NCI-H774 (cell line): ENCODE results near the gene CLCF1.
"Not testable (repeated sequence)": the region's sequence is repeated elsewhere in the genome, so short reads cannot be mapped to it uniquely, and the experiment has no call there.

Experiments used
- DNase-seq: peaks from one replicate; lab custom pipeline; 2025; lab: John Stamatoyannopoulos, UW

The CLCF1 gene

GRCh38 chr11:67322049-67322448 lies 51.3 kb downstream of the CLCF1 start:
- DNase-seq, result no peak

- no peak for DNase-seq
These were observed 52.0 kb downstream of the CLCF1 start for GRCh38 chr11:67321313-67321871.

- no peak for DNase-seq
These were observed 52.7 kb downstream of the CLCF1 start for GRCh38 chr11:67320691-67321090.

GRCh38 chr11:67320011-67320410 lies 53.4 kb downstream of the CLCF1 start:
- DNase-seq, result no peak

- not testable (repeated sequence) for DNase-seq
These were observed 54.5 kb downstream of the CLCF1 start for GRCh38 chr11:67318876-67319275.

- peak; percentile 30 for DNase-seq
These were observed 55.4 kb downstream of the CLCF1 start for GRCh38 chr11:67317888-67318555.

- peak; percentile 97 for DNase-seq
These were observed 56.1 kb downstream of the CLCF1 start for GRCh38 chr11:67317205-67317887.

GRCh38 chr11:67316882-67317204 lies 56.6 kb downstream of the CLCF1 start:
- DNase-seq, result no peak

- no peak for DNase-seq
These were observed 58.0 kb downstream of the CLCF1 start for GRCh38 chr11:67315325-67315909.

- DNase-seq, result no peak
These were observed 59.2 kb downstream of the CLCF1 start for GRCh38 chr11:67314218-67314617.
